A673 (cell line): ENCODE results near the gene DSCAML1. TPM values are rescaled to one million over a fixed set of nuclear protein-coding genes. Genes with fewer than 3 reads are reported as not detected.

ENCODE experiments used
- BruUV-seq: library from RNA; stranded (reverse); fragments of 400-500 nt; replicated peaks from 2 replicates; lab custom pipeline; 2021; lab: Mats Ljungman, UMichigan
- CTCF ChIA-PET: fragments of 300-600 bp; sonication (Branson Sonifier 250); formaldehyde crosslinking; loops from one replicate; lab custom pipeline; 2022; ENCODE audit warnings: antibody characterized with exemption; lab: Charles Lee
- POLR2A ChIA-PET: fragments of 300-600 bp; sonication (Branson Sonifier 250); formaldehyde crosslinking; loops from one replicate; lab custom pipeline; 2022; ENCODE audit warnings: antibody characterized with exemption; ENCODE audit not compliant: low non-redundant PET; lab: Charles Lee
- DNase-seq: peaks from one replicate; pipeline ENCODE4 v3.0.0-alpha.2; 2015; ENCODE audit warnings: low spot score
- H3K27ac ChIP-seq: fragments of 200-600 bp; sonication (generic); 2 replicates; pipeline ENCODE4 v1.5.1; 2016; ENCODE audit warnings: mixed run types, low read depth, mild to moderate bottlenecking, mixed read lengths, antibody characterized with exemption, low read length; ENCODE audit not compliant: poor library complexity, severe bottlenecking
- H3K27me3 ChIP-seq: fragments of 200-600 bp; sonication (generic); replicated peaks from 2 replicates; pipeline ENCODE4 v1.6.1; 2017; ENCODE audit warnings: mixed run types, low read depth, mild to moderate bottlenecking, mixed read lengths, antibody characterized with exemption, low read length; ENCODE audit not compliant: insufficient read depth, poor library complexity
- H3K36me3 ChIP-seq: fragments of 200-600 bp; sonication (generic); 2 replicates; pipeline ENCODE4 v1.6.1; 2016; ENCODE audit warnings: mixed run types, mild to moderate bottlenecking, mixed read lengths, antibody characterized with exemption, low read length; ENCODE audit not compliant: insufficient read depth, poor library complexity, severe bottlenecking
- H3K4me1 ChIP-seq: fragments of 200-600 bp; sonication (generic); 2 replicates; pipeline ENCODE4 v1.6.1; 2017; ENCODE audit warnings: mixed run types, mild to moderate bottlenecking, mixed read lengths, antibody characterized with exemption, low read length; ENCODE audit not compliant: insufficient read depth, poor library complexity, severe bottlenecking
- H3K4me3 ChIP-seq: fragments of 200-600 bp; sonication (generic); 2 replicates; pipeline ENCODE4 v1.5.1; 2016; ENCODE audit warnings: low read depth, mixed run types, mild to moderate bottlenecking, mixed read lengths, low read length; ENCODE audit not compliant: poor library complexity, severe bottlenecking
- H3K9me3 ChIP-seq: fragments of 200-600 bp; sonication (generic); 2 replicates; pipeline ENCODE4 v1.6.1; 2016; ENCODE audit warnings: mixed run types, low read depth, mild to moderate bottlenecking, mixed read lengths, antibody characterized with exemption, low read length; ENCODE audit not compliant: poor library complexity, severe bottlenecking
- CTCF ChIP-seq: fragments of 300-800, 200-600 bp; sonication (generic); conservative IDR thresholded peaks from 2 replicates; pipeline ENCODE4 v1.5.1; 2017; ENCODE audit warnings: low read depth, mild to moderate bottlenecking, antibody characterized with exemption, low read length, moderate library complexity, mixed read lengths
- EZH2 ChIP-seq: fragments of 200-600 bp; sonication (generic); IDR thresholded peaks from 2 replicates; pipeline ENCODE4 v1.6.1; 2017; ENCODE audit warnings: borderline replicate concordance, low read depth, mild to moderate bottlenecking, mixed read lengths, antibody characterized with exemption, low read length; ENCODE audit not compliant: poor library complexity, severe bottlenecking
- intact Hi-C: fragments of 100-400 bp; cut with micrococcal nuclease; formaldehyde crosslinking; loops from one replicate; pipeline ENCODE4 v1.10.0; 2022; ENCODE audit not compliant: unreplicated experiment
- total RNA-seq: library from RNA; stranded (reverse); gene quantifications from 2 replicates; pipeline ENCODE4 v1.2.3, GENCODE V29; 2021

Gene DSCAML1
- total RNA-seq, 1 experiment from 2014 or later, result not detected

- intact Hi-C loops, result no loop called here
- TF ChIP-seq EZH2, result no peak
- TF ChIP-seq CTCF, result no peak
- Histone ChIP-seq H3K27ac (no peak overlapping the region), H3K4me1 (no peaks in the 10 kb centered on the region), H3K36me3 (no peaks in the 10 kb centered on the region), H3K27me3 (no peaks in the 10 kb centered on the region), H3K4me3 (no peak overlapping the region), H3K9me3 (no peaks in the 10 kb centered on the region)
- no peak for DNase-seq
- ChIA-PET POLR2A (no interaction called here), CTCF (no interaction called here)
- BruUV-seq, result no TSS peak
These were observed 35.5 kb upstream of the DSCAML1 start for GRCh38 chr11:117832511-117832910.

GRCh38 chr11:117831661-117832415, 34.8 kb upstream of the DSCAML1 start:
- Histone ChIP-seq H3K27ac (no peak overlapping the region), H3K4me3 (no peak overlapping the region), H3K4me1 (no peaks in the 10 kb centered on the region), H3K36me3 (no peaks in the 10 kb centered on the region), H3K9me3 (no peaks in the 10 kb centered on the region), H3K27me3 (no peaks in the 10 kb centered on the region)
- CTCF ChIA-PET, result no interaction called here
- intact Hi-C loops, result no loop called here
- no peak for DNase-seq
- POLR2A ChIA-PET, result no interaction called here
- TF ChIP-seq EZH2, result no peak
- TF ChIP-seq CTCF, result no peak
- no TSS peak for BruUV-seq

GRCh38 chr11:117830674-117831351, 33.8 kb upstream of the DSCAML1 start:
- H3K9me3 ChIP-seq, result no peaks in the 10 kb centered on the region
- H3K27ac ChIP-seq, result no peak overlapping the region
- no TSS peak for BruUV-seq
- H3K4me1 ChIP-seq, result no peaks in the 10 kb centered on the region
- H3K27me3 ChIP-seq, result no peaks in the 10 kb centered on the region
- ChIA-PET POLR2A (no interaction called here), CTCF (no interaction called here)
- no peak overlapping the region for H3K4me3 ChIP-seq
- intact Hi-C loops, result no loop called here
- no peak for DNase-seq
- no peaks in the 10 kb centered on the region for H3K36me3 ChIP-seq
- TF ChIP-seq EZH2, result no peak
- TF ChIP-seq CTCF, result no peak
